GM19099 (cell line): ENCODE results near the gene CDK18.

ENCODE experiments used
- POLR2A ChIP-seq: IDR thresholded peaks from 3 replicates; pipeline ENCODE4 v1.6.1; 2011; ENCODE audit warnings: low read depth; ENCODE audit not compliant: insufficient read length; ENCODE audit errors: extremely low read depth

CDK18 gene

DNA sequence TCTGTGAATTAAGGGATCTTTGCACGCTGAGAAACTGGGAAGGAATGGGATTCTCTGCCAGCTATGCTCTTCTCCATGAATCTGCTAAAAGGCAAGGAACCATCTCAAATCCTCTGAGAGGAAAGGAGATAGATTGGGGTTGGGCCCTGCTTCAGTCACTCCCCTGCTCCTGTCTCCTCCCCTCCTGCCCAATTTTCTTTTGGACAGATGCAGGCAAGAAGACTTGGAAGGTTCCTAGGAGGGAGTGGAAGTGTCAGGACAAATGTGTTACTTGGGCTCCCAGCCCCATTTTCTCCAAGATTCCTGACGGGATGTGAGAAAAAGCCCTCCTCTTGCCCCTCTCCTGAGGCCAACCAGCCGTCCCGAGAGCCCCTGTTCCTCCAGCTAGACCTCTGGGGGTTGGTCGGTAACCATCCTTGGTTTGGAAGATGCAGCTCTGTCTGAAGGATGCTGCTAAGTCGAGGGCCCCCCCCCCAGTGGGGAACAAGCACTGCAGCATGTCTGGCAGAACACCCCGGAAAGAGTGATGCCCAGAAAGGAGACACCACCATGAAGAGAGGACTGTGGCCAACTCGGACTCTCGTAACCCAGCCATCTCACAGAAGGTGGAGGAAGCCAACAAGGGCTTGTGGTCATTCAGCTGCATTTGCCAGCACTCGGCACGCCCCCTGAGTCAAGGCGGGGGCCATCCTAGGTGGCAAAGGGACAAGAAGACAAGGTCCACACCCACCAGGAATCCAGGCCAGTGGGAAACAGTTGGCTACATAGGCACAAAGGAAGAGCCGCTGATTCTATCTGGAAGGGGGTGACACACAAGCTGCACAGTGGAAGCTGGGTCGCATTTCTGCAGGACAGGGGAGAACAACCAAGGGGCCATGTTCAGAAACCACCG, 43.7 kb downstream of the CDK18 start:
- TF ChIP-seq POLR2A = no peak

DNA sequence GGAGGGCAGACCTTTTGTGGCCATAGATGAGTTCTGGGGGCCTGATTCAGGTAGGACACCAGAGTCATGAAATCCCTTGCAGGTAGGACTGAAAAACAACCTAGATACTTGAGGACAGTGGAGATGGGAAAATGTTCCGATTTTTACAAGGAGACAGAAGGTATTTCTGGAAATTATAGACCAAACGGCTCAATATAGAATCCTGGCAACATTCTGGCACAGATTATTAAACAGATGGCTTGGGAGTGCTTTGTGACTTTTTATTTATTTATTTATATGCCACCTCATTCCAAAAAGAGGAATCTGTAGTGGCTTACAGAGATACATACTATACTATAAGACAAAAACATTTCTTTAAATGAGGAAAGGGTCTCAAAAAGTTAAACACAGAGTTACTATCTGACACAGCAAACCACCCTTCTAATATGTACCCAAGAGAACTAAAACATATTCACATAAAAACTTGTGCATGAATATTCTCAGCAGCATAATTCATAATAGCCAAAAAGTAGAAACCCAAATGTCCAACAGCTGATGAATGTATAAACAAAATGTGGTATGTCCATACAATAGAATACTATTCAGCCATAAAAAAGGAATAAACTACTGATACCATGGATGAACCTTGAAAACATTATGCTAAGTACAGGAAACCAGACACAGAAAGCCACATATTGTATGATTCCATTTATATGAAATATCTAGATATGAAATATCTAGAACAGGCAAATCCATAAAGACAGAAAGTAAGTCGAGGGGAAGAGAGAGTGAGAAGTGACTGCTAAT, 49.8 kb downstream of the CDK18 start:
- no peak for TF ChIP-seq POLR2A

DNA sequence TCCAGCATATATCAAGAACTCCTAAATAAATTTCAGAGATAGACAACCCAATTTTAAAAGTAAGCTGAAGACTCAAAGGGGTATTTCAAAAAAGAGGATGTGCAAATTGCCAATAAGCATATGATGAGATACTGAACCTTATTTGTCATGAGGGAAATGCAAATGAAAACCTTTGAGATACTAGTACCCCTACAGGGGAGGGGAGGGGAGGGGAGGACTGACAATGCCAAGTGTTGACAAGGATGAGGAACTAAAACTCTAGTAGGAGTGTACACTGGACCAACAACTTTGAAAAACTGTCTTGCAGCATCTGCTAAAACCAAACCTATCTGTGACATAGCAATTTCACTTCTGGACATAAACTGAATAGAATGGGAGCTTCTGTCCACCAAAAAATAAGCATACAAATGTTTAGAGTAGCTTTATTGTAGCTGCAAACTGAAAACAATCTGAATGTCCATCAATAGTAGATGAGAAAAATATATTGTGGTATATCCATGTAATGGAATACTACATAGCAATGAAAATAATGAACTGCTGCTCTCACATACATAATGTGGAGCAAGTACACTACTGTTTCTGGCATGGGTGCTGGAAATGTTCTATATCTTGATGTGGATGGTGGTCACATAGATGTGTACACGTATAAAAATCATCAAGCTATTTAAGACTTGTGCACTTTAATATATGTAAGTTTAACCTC, 57.2 kb downstream of the CDK18 start:
- TF ChIP-seq POLR2A = no peak

DNA sequence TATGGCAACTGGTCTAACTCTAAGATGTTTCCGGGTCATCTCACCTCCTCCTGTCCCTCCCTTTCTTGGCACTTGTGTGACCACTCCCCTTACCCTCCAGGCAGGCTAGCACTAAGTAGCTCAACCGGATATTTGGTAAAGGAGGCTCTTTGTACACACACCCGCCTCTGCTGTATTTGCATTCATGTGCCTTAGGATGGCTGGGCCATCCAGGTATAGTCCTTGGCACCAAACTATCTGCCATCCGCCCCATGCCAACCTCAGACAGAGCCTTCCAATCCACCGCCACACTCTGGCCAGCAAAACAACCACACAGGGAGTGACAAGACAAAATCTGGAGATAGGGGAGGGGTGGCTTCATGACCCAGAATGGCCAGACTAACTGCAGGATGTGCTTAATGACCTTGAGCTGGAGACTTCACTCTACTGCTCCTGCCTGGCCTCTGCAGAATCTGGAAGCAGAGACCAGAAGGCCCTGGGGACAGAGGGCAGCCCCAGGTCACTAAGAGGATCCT, 59.5 kb downstream of the CDK18 start:
- TF ChIP-seq POLR2A = no peak

DNA sequence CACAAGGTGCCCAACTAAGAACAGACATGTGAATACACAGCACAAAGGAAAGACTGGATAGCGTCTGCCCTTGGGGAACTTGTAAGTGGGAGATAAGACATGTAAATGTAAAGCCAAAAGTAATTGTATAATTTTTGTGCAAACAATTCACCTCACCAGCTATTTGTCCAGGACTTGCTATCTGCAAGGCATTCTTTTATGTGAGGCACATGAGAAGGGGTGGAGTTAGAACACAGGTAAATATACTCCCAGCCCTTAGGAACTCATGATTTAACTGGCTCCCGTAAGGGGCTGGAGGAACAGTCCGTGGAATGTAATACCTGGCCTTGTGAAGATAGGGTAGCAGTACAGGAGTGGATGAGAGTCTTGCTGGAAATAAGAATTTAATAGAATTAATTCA, 61.3 kb downstream of the CDK18 start:
- TF ChIP-seq POLR2A = no peak

DNA sequence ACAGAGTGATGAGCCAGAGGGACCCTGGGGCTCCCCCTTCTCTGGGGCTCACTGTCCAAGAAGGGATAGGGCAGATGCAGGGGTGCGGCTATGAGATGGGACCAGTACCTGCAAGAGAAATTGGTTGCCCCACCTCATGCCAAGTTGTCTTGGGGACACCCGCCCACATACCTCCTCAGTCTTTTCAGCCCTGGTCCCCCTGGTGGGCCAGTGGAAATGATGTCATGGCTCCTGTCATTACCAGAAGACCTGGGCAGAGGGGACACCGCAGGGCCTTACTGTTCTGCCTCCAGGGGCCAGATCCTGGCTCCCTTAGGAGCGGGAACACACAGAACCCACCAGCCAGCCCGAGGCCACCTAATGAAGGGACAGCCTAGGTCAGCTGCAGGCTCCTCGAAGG, 63.2 kb downstream of the CDK18 start:
- no peak for TF ChIP-seq POLR2A

DNA sequence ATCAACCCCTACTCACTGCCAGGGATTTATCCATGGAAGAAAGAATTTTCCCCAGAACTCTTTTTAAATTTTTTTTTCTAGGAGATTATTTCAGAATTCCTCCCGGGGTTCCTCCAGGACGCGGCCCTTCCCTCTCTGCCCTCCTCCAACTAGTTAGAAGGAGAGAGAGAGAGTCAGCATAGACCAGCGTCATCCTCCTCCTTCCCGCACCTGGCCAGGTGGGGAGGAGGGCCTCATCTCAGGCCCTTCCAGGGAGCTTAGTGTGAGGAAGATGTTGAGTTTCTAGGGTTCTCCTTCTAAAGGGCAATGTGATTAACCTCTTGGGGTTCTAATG, 63.6 kb downstream of the CDK18 start:
- no peak for TF ChIP-seq POLR2A

DNA sequence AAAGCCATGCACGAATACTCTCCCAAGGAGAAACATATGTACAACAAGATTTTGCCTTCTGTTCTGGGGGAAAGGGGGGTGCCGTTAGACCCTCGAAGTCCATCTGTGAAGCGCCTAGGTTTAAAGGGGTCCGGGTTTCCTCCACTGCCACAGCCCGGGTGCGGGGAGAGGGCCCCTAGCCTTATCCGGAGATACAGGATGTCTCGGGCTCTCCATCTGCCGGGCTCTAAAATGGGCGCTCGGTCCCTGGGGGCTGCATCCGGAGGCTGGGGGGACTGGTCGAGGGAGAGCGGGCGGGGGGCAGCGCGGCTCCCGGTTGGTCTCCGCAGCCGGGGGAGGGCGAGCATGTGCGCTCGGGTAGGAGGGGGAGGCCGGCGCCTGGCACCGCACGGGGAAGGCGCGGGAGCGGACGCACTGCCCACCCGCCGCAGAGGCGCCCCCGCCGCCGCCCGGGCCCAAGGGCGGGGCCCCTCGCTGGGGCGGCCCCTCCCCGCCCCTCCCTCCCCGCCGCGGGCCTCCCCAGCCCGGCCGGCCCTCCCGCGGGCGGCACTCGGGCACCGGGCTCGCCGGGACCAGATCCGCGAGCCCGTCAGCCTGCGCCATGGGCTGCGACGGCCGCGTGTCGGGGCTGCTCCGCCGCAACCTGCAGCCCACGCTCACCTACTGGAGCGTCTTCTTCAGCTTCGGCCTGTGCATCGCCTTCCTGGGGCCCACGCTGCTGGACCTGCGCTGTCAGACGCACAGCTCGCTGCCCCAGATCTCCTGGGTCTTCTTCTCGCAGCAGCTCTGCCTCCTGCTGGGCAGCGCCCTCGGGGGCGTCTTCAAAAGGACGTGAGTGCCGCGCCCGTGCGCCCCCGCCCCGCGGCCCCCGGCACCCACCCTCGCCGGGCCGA, 64.2 kb downstream of the CDK18 start:
- TF ChIP-seq POLR2A = no peak

DNA sequence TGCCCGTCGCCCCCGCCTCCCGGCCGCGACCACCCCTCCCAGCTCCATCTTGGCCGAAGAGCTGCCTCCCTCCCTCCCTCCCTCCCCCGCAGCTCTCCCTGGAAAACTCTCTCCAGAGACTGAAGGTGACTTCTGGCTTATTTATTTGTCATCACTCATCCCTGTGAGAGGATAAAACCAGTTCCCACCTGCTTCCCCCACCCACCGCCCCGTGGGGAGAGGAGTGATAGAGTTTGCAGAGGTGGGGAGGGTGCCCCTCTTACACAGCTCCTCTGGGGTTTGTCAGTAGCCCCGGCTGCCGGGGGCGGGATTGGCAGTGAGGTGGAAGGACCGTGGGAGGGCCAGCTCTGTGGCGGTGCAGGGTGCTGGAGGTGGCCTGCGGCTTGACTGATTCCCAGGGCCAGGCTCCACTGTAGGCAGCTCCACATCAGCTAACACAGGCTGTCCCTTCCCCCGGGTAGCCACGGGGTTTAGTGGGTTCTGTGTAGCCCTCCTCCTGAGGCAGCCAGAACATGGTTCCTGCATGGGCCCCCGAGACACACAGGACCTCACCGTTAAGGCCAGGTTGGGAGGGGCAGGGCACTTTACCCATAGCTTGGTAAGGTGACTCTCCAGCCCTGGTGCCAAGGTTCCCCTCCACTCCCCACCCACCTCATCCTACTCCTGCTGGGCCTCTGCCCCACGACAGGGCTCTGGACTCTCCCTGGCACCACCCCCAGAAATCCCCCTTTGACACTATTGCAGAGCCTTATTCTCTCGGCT, 65.1 kb downstream of the CDK18 start:
- TF ChIP-seq POLR2A = no peak

DNA sequence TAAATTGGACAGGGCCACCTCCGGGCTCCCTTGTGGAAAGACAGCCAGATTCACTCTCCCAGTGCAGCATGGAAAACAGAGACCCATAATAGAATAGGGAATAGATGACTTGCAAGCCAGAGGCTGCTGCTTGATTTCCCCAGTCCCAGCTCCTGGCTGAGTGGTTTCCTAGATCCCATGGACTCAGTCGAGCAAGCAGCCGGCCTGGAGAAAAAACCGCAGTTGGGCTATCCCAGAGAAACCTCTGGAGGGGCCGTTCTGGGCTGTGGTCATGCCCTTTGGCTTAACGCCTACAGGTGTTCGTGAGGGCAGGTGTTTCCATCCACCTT, 65.7 kb downstream of the CDK18 start:
- TF ChIP-seq POLR2A = no peak

DNA sequence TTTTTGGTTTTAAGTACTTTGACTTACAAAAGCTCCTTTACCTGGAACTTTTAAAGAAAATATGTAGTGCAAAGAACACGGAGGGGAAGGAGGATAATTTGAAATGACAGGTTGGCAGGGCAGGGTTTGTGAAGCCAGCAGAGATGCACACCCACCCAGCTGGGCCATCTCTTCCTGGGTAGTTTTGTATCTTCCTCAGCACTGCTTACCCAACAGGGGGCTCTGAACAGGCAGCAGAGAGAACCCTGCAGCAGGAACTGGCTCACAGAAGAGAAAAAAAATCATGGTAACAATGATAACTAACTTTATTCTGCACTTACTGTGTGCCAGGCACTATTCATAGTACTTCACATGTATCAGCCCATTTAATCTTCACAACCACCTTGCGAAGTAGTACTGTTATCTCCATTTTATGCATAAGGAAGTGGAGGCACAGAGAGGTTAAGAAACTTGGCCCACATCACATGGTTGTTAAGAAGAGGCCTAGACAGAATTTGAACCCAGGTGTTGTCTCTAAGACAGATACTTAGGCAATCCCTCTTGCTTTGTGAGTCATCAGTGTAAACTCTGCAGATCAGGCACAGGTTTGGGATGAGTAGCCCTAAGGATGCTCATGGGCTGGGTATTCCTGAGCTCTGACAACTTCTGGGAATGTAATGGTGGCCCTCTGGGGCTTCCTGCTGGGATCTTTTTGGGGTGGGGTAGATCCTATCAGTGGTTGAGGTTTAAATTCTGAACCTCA, 66.5 kb downstream of the CDK18 start:
- no peak for TF ChIP-seq POLR2A

DNA sequence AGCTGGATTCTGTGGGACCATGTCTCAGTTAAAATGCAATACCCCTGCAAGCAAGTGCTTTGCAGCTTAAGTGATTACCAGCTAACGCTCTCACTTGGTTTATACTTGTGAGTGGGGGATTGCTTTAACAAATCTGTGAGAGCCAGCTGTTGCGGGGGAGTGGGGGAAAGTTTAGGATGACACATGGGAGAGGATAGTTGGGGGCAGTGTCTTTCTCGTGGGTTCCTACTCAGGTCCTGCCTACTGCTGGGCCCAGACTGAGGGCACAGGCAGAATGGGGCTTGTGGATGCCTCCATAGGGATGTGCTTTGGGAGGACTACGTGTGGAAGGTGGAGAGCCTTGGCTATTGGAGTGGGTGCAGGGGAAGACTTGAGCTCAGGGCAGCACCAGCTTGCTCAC, 67.3 kb downstream of the CDK18 start:
- TF ChIP-seq POLR2A = no peak

DNA sequence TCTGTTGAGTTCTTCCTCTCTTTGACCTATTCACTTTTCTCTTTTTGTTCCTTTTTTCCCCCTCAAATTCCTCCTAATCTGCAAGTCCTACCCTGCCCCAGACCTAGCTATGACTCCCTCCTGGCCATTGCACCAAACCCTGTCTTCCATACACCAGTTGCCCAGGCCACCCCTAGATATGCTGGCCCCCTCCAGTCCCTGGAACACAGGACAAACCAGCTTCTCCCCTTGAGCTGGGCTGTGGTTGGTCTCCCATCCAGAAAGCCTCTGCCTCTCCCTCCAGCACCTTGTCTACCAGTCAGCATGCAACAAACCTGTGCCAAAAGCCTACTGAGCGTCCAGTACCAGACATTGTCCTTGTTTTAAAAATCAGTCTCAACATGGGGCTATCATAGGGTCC, 68.0 kb downstream of the CDK18 start:
- TF ChIP-seq POLR2A = no peak
